NCI-H146 treated with DMSO at 0.1 percent for 48 hours (cell line): ENCODE data around the gene CDCP2.
"Not testable (repeated sequence)": the region's sequence is repeated elsewhere in the genome, so short reads cannot be mapped to it uniquely, and the experiment has no call there.

Experiments
- DNase-seq: peaks from one replicate; lab custom pipeline; 2025; ENCODE audit not compliant: unreplicated experiment; lab: John Stamatoyannopoulos, UW

The CDCP2 gene

GRCh38 chr1:54095546-54096226, 57.1 kb downstream of the CDCP2 start:
- DNase-seq = no peak

- not testable (repeated sequence) for DNase-seq
Observed at GRCh38 chr1:54094730-54095105, 58.1 kb downstream of the CDCP2 start.

- DNase-seq = no peak
Observed at GRCh38 chr1:54094001-54094729, 58.6 kb downstream of the CDCP2 start.

- no peak for DNase-seq
Observed at GRCh38 chr1:54091666-54092065, 61.1 kb downstream of the CDCP2 start.

GRCh38 chr1:54088385-54088784, 64.4 kb downstream of the CDCP2 start:
- DNase-seq = no peak

- DNase-seq = no peak
Observed at GRCh38 chr1:54086754-54087153, 66.0 kb downstream of the CDCP2 start.

- no peak for DNase-seq
Observed at GRCh38 chr1:54084794-54085193, 68.0 kb downstream of the CDCP2 start.
